A549 (cell line): ENCODE results near the gene BCL2L1.

ENCODE experiments used
- BHLHE40 ChIP-seq: IDR thresholded peaks from 2 replicates; pipeline ENCODE4 v1.6.1; 2012; ENCODE audit warnings: low read depth, low read length, inconsistent platforms
- CEBPB ChIP-seq, 2 experiments: fragments of >200 bp in 1 of 2; sonication (Bioruptor Twin) in 1 of 2; formaldehyde crosslinking in 1 of 2; IDR thresholded peaks; 2 replicates each; pipeline ENCODE4 v1.6.1; 2012 to 2016
- CTCF ChIP-seq: fragments of >200 bp; sonication (Bioruptor Twin); formaldehyde crosslinking; IDR thresholded peaks from 3 replicates; pipeline ENCODE4 v1.5.1; 2016
- EP300 ChIP-seq, 2 experiments: fragments of >200 bp; sonication (Bioruptor Twin); formaldehyde crosslinking; IDR thresholded peaks; 2 replicates in 1 of 2; 3 replicates in 1 of 2; pipeline ENCODE4 v1.6.1; 2016 to 2017
- ESRRA ChIP-seq: fragments of 150-350 bp; IDR thresholded peaks from 2 replicates; pipeline ENCODE4 v1.6.1; 2014; ENCODE audit warnings: mild to moderate bottlenecking, low read length, borderline replicate concordance
- JUN ChIP-seq, 2 experiments: fragments of >200 bp; sonication (Bioruptor Twin); formaldehyde crosslinking; IDR thresholded peaks; 2 replicates in 1 of 2; 3 replicates in 1 of 2; pipeline ENCODE4 v1.6.1; 2016 to 2017
- KDM1A ChIP-seq: fragments of 200-600 bp; sonication (generic); IDR thresholded peaks from 2 replicates; pipeline ENCODE4 v1.6.1; 2016; ENCODE audit warnings: low read depth, mild to moderate bottlenecking
- MAFK ChIP-seq: fragments of 450-650 bp; IDR thresholded peaks from 2 replicates; pipeline ENCODE4 v1.6.1; 2014; ENCODE audit not compliant: partially characterized antibody
- MYC ChIP-seq: IDR thresholded peaks from 2 replicates; pipeline ENCODE4 v1.6.1; 2012; ENCODE audit warnings: mild to moderate bottlenecking, inconsistent platforms, low read length, improper control_type of control experiment, borderline replicate concordance
- NR3C1 ChIP-seq: fragments of >200 bp; sonication (Bioruptor Twin); formaldehyde crosslinking; IDR thresholded peaks from 3 replicates; pipeline ENCODE4 v1.6.1; 2017
- POLR2A ChIP-seq: IDR thresholded peaks from 2 replicates; pipeline ENCODE4 v1.6.1; 2012; ENCODE audit warnings: mild to moderate bottlenecking, low read length
- REST ChIP-seq: fragments of 200-600 bp; sonication (generic); IDR thresholded peaks from 2 replicates; pipeline ENCODE4 v1.6.1; 2016; ENCODE audit warnings: antibody characterized with exemption, mild to moderate bottlenecking, moderate library complexity
- RFX5 ChIP-seq: fragments of 450-650 bp; IDR thresholded peaks from 2 replicates; pipeline ENCODE4 v1.7.1; 2014; ENCODE audit warnings: antibody characterized with exemption, mild to moderate bottlenecking, moderate library complexity
- TF ChIP-seq, protein P1 (sequence below): IDR thresholded peaks from 2 replicates; pipeline ENCODE4 v1.6.1; 2012

GRCh38 chr20:31644701-31645100 lies 78.0 kb downstream of the BCL2L1 start:
- TF ChIP-seq, protein P1, sequence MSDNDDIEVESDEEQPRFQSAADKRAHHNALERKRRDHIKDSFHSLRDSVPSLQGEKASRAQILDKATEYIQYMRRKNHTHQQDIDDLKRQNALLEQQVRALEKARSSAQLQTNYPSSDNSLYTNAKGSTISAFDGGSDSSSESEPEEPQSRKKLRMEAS = no peak
- no peak for TF ChIP-seq KDM1A
- no peak for TF ChIP-seq POLR2A
- TF ChIP-seq CTCF = no peak
- TF ChIP-seq REST = no peak
- TF ChIP-seq MAFK = no peak
- no peak for TF ChIP-seq JUN (IDR thresholded peaks at IDR 0.05)
- TF ChIP-seq NR3C1 = no peak
- no peak for TF ChIP-seq RFX5
- no peak for TF ChIP-seq CEBPB (IDR thresholded peaks at IDR 0.05)
- no peak for TF ChIP-seq MYC
- TF ChIP-seq ESRRA = no peak
- TF ChIP-seq EP300 (IDR thresholded peaks at IDR 0.05) = no peak
- no peak for TF ChIP-seq BHLHE40
